Stimulated activated CD8-positive, alpha-beta memory T cell treated with anti-CD3 and anti-CD28 coated beads, Interleukin-4, amount 100 ng/mL, for 1 hour (primary cell): ENCODE results near the gene THNSL1.
"Not testable (repeated sequence)": the region's sequence is repeated elsewhere in the genome, so short reads cannot be mapped to it uniquely, and the experiment has no call there.

Source experiments
- DNase-seq, 2 donors: peaks; one replicate each; pipeline ENCODE4 v3.0.0-alpha.2; 2020; ENCODE audit warnings: low read depth in 2 of 2, low spot score in 1 of 2

THNSL1 gene

GRCh38 chr10:25016376-25017153 lies at the start of gene THNSL1:
Gene THNSL1, plus strand, starts transcription at chr10:25016612. Its CDS starts 6,612 bp downstream, at chr10:25023224.
- DNase-seq, result peak; percentile 89 to 96

GRCh38 chr10:24966962-24967481 lies 49.4 kb upstream of the THNSL1 start:
- no peak for DNase-seq

DNA sequence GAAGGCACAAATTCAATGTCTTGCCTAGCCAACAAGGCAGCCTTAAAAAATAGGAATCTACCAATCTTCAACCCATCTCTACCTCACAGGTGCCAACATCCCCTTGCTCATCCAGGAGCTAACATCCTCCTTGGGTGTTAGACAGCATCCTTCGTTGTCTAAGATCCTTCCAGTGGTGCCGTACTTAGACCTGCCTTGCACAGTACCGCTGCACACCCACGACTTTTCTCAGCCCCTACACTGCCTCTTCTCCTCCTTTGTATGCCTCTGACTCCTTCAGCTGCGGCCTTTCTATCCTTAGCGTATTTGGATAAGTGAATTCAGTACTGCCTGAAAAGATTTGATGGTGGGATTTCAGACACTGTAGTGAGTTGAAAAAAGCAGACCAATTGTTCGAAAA lies 48.1 kb upstream of the THNSL1 start:
- no peak for DNase-seq

GRCh38 chr10:24968951-24969350 lies 47.5 kb upstream of the THNSL1 start:
- DNase-seq, result not testable (repeated sequence)

DNA sequence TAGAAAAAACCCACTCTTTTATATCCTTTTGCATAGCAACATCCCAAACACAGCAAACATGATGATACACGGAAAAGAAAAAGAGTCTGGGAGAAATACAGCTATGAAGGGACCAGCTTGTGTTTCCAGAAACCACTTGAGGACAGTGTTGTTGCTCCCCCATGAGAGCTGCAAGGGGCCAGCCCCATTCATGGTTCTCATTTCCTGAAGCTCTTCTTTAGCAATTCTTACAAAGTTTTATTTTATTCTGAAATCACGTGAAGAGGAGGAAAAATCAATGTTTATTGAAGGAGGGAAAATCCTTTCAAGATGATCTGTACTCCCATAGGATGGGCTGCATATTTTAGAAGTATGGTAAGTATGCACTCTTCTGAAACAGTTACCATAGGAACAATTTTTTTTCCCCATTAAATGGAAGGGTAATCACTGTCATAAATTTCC lies 46.6 kb upstream of the THNSL1 start:
- DNase-seq, result no peak

GRCh38 chr10:24971374-24971773 lies 45.0 kb upstream of the THNSL1 start:
- no peak for DNase-seq

DNA sequence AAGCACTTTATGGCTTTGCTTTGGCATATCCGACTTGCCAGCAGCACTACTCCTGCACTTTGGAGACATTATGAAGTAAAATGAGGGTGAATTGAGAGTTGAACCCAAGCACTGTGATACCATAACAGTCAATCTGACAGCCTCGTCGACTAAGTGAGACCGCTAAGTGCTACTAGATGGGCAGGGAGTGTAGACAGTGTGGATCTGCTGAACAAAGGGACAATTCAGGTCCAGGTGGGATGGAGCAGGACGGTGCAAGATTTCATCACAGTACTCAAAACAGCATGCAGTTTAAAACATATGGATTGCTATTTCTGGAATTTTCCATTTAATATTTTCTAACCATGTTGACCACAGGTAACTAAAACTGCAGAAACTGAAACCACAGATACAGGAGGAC lies 43.2 kb upstream of the THNSL1 start:
- no peak for DNase-seq

DNA sequence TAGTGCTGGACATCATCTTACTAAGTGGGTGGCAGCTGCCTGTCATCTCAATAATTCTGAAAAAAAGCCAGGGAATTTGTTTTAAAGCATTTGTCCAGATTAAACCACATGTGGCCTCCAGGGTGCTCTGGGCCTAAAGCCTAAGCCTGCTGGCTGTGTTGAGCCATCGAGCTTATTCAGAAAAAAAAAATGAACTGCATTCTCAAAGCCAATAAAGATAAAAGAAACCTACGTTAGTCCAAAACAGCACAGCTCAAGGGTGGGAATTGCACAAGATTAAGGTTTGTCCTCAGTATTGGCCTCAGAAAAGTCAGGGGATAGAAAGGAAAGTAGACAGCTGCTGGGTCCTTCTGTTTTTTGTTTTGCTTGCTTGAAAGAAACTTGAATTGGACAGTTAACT lies 41.4 kb upstream of the THNSL1 start:
- DNase-seq, result no peak

DNA sequence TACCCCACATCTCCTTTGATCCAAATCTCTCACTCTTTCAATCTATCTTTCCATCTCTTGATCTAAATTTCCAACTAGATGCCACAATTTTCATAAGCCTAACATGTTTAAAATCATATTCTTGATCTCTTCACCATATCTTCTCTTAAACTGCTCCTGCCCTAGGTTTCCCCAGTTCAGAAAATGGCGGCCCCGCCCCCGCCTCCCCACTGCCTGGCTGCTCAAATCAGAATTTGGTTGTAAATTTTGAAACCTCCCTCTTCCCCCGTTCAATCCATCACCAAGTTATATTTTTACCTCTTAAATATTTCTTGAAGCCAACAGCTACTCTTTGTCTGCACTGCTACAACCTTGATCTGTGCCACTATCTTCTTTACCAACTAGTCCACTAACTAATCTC lies 36.7 kb upstream of the THNSL1 start:
- no peak for DNase-seq

- no peak for DNase-seq
These were observed 35.2 kb upstream of the THNSL1 start for GRCh38 chr10:24981161-24981710.

DNA sequence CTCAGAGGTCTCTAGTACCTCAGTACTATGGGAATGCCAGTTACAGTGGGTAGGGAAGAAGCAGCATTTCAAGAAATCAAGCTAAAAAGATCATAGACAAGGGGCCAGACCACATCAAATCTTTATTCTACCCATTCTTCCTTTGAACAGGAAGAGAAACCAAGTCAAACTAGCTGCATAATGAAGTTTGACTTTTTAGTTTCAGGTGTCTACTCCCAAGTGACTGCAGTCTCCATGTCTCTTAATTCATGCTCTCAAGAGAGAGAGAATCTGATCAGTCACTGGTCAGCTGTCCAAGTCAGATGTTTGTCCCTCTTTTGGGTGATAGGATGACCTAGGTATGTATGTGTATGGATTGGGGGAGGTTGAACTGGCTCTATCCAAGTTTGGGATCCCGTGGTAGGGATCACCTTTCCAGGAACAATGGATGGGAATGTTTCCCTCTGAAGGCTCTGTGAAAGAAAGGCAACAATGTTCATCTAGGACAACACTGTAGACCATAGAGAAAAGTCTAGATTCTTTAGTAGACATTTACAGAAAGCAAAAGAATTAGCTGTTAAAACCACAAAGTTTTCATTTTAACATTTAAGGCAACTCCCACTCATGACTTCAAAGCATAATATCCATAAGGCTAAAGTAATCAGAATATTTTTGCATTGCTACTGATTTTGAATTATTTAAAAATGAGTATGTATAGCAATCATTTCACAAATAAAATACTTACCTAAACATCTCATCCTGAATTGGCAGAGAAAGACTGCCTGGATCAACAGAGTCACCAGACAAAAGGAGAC lies 33.9 kb upstream of the THNSL1 start:
- DNase-seq, result no peak

DNA sequence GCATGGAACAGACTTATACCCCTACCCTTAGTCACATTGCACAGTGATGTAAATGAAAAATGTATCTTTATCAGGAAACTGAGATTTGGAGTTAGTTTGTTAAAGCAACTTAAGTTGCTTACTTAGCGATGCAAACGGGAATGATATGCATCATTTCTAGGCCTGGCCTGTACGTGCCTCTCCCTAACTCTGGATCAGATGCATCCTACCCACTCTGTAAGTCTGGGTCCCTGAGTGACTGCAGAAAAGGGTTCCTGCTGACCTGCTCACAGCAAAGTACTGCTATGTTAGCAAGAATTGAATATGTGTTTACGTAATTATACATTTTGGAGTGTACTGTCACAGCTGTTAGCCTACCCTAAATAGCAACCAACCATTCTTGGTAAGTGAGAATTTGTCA lies 33.3 kb upstream of the THNSL1 start:
- no peak for DNase-seq

GRCh38 chr10:24983946-24984345 lies 32.5 kb upstream of the THNSL1 start:
- DNase-seq, result no peak

DNA sequence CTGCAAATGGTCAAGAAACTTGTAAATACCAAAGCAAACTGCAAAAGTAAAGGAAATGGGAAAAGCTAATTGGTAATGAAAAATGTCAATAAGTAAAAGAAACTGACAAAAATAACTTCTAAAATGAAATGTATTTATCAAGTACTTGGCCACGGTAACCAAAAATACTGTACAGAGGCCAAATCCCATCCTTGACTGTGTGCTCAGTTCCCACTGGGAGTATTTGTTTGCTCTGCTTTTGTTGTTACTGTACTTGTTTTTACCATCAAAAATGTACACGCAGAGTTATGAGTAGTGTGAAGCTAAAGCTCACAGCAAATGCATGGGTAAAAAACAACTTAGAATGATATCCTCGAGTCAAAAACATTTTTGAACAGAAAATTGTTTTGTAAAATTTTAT lies 31.5 kb upstream of the THNSL1 start:
- no peak for DNase-seq

GRCh38 chr10:24988831-24989640 lies 27.4 kb upstream of the THNSL1 start:
- no peak for DNase-seq

GRCh38 chr10:24989867-24990266 lies 26.5 kb upstream of the THNSL1 start:
- DNase-seq, result no peak

GRCh38 chr10:24991298-24991697 lies 25.1 kb upstream of the THNSL1 start:
- DNase-seq, result no peak

- no peak for DNase-seq
These were observed 23.8 kb upstream of the THNSL1 start for GRCh38 chr10:24992512-24993133.

GRCh38 chr10:24993237-24993958 lies 23.0 kb upstream of the THNSL1 start:
- no peak for DNase-seq

GRCh38 chr10:24995072-24995471 lies 21.3 kb upstream of the THNSL1 start:
- DNase-seq, result no peak
